Inferior parietal cortex (tissue), 1 donor: ENCODE data around the gene ALDH18A1.
"Not testable (repeated sequence)": the region's sequence is repeated elsewhere in the genome, so short reads cannot be mapped to it uniquely, and the experiment has no call there.

Experiments used
- DNase-seq: peaks from one replicate; pipeline ENCODE4 v3.0.0-alpha.2; 2016; ENCODE audit errors: extremely low spot score

Gene ALDH18A1

GRCh38 chr10:95656291-95657164 lies at the start of gene ALDH18A1:
ALDH18A1 (minus strand) TSS chr10:95656711; CDS start chr10:95653377, 3,334 bp downstream.
- DNase-seq, result peak; percentile 85

- DNase-seq, result no peak
These were observed 41.9 kb upstream of the ALDH18A1 start for GRCh38 chr10:95698415-95698814.

GRCh38 chr10:95697429-95697828 lies 40.9 kb upstream of the ALDH18A1 start:
- DNase-seq, result peak; percentile 16

GRCh38 chr10:95694665-95695064 lies 38.2 kb upstream of the ALDH18A1 start:
- DNase-seq, result no peak

- DNase-seq, result peak; percentile 99
These were observed 37.4 kb upstream of the ALDH18A1 start, which contains the start of gene TCTN3 for GRCh38 chr10:95693668-95694534. TCTN3 (minus strand) TSS chr10:95693927; CDS start chr10:95693899, 28 bp downstream.

GRCh38 chr10:95693071-95693667 lies 36.7 kb upstream of the ALDH18A1 start:
- DNase-seq, result no peak

- DNase-seq, result no peak
These were observed 34.8 kb upstream of the ALDH18A1 start for GRCh38 chr10:95691281-95691680.

GRCh38 chr10:95688648-95689047 lies 32.1 kb upstream of the ALDH18A1 start:
- DNase-seq, result no peak

- no peak for DNase-seq
These were observed 27.5 kb upstream of the ALDH18A1 start for GRCh38 chr10:95683966-95684365.

GRCh38 chr10:95675403-95676116 lies 19.0 kb upstream of the ALDH18A1 start:
- no peak for DNase-seq

GRCh38 chr10:95674643-95675042 lies 18.1 kb upstream of the ALDH18A1 start:
- no peak for DNase-seq

GRCh38 chr10:95672641-95673040 lies 16.1 kb upstream of the ALDH18A1 start:
- DNase-seq, result not testable (repeated sequence)

GRCh38 chr10:95664543-95664942 lies 8.0 kb upstream of the ALDH18A1 start:
- DNase-seq, result no peak

GRCh38 chr10:95663496-95663895 lies 7.0 kb upstream of the ALDH18A1 start:
- no peak for DNase-seq

GRCh38 chr10:95661818-95662217 lies 5.3 kb upstream of the ALDH18A1 start:
- DNase-seq, result no peak

- no peak for DNase-seq
These were observed 3.8 kb upstream of the ALDH18A1 start for GRCh38 chr10:95660283-95660682.

- no peak for DNase-seq
These were observed 739 bp upstream of the ALDH18A1 start for GRCh38 chr10:95657250-95657649.

GRCh38 chr10:95655571-95656290 lies 780 bp downstream of the ALDH18A1 start:
- DNase-seq, result no peak

- no peak for DNase-seq
These were observed 2.6 kb downstream of the ALDH18A1 start for GRCh38 chr10:95653895-95654294.

- DNase-seq, result no peak
These were observed 5.0 kb downstream of the ALDH18A1 start for GRCh38 chr10:95651346-95652060.
